ENCODE data around the gene POMC.
"Not testable (repeated sequence)": the region's sequence is repeated elsewhere in the genome, so short reads cannot be mapped to it uniquely, and the experiment has no call there.

The POMC gene

GRCh38 chr2:25176541-25177181 lies 8.3 kb upstream of the POMC start:
- no peak for DNase-seq

- DNase-seq, result no peak
Observed at GRCh38 chr2:25176138-25176537, 7.8 kb upstream of the POMC start.

DNA sequence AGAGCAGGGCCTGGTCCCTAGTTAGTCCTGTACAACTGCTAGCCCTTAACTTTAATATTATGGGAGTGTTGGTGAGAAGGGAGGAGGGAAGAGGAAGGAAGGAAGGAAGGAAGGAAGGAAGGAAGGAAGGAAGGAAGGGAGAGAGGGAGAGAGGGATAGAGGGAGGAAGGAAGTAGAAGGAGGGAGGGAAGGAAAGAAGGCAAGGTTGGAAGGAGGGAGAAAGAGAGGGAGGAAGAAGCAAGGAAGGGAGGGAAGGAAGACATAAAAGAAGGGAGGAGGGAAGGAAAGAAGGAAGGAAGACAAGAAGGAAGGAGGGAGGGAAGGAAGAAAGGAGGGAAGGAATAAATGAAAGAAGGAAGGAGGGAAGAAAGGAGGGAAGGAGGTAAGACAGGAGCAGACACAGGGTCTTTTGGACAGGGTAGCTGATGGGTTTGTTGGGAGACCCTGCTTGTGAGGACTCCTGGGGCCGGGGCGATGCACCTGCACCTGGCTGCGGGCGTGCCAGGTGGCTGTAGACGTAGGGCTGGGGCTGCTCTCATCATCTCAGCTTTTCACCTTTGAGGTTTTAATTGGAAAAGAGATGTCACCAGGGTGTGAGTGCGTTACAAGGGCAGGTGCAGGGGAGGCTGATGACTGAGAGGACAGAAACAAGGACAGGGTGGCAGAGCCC lies 5.9 kb upstream of the POMC start:
- no peak for DNase-seq

- DNase-seq, result no peak
Observed at GRCh38 chr2:25173719-25174118, 5.3 kb upstream of the POMC start.

DNA sequence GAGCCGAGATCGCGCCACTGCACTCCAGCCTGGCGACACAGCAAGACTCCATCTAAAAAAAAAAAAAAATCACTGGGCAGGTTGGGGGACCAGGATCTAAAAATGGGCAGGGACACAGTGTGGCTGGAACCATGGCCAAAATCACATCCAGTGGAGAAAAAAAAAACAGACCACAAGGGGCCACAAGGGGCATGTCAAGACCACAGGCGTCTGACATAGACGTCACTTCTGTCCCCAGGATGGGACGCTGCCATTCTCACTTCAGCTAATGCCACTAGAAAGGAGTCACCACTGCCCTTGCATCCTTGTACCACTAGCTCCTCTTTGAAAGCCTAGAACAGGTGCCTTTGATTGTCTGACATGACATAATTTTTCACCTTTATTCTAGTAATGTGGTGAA lies 2.5 kb upstream of the POMC start:
- DNase-seq, result no peak

DNA sequence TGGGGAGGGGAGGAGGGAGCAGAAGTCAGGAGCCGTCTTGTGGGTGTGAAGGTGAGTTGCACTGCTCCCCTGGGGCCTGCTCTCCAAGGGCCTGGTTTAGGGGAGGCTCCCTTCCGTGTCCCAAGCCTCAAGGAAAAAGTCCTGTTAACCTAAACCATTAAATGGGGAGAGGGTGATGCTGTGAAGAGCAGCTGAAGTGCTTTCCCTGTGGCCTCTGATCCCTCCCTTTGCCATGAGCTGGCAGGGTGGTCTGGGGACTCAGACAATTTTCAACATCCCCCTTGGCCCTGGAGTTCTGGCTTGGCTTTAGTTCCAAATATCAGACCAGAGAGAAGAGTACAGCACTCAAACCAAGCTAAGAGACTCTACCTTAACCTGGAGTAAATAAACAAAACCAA lies 692 bp upstream of the POMC start:
- no peak for DNase-seq

GRCh38 chr2:25165992-25166875 lies 2.1 kb downstream of the POMC start:
- no peak for DNase-seq

- no peak for DNase-seq
Observed at GRCh38 chr2:25164561-25164960, 3.8 kb downstream of the POMC start.

GRCh38 chr2:25162061-25162460 lies 6.3 kb downstream of the POMC start:
- DNase-seq, result not testable (repeated sequence)

GRCh38 chr2:25161055-25161781 lies 7.2 kb downstream of the POMC start:
- peak; percentile 69 for DNase-seq

DNA sequence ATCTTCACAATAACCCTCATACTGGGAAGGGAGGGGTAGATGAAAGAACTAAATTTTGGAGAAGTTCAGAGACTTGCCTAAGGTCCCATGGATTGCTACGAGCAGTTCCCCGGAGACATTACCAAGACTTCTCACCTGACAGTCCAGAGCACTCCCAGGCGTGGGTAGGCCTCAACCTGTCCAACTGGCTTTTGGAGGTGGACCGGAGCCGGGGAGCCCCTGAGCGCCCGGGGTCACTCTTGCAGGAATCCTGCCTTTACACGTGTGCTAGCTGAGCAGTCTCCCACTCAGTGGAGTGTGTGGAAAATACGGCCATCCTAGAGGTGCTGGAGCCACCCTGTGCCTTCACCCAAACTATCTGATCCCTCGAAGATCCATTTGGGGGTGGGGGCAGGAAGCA lies 8.0 kb downstream of the POMC start:
- DNase-seq, result no peak

- no peak for DNase-seq
Observed at GRCh38 chr2:25159949-25160348, 8.4 kb downstream of the POMC start.

DNA sequence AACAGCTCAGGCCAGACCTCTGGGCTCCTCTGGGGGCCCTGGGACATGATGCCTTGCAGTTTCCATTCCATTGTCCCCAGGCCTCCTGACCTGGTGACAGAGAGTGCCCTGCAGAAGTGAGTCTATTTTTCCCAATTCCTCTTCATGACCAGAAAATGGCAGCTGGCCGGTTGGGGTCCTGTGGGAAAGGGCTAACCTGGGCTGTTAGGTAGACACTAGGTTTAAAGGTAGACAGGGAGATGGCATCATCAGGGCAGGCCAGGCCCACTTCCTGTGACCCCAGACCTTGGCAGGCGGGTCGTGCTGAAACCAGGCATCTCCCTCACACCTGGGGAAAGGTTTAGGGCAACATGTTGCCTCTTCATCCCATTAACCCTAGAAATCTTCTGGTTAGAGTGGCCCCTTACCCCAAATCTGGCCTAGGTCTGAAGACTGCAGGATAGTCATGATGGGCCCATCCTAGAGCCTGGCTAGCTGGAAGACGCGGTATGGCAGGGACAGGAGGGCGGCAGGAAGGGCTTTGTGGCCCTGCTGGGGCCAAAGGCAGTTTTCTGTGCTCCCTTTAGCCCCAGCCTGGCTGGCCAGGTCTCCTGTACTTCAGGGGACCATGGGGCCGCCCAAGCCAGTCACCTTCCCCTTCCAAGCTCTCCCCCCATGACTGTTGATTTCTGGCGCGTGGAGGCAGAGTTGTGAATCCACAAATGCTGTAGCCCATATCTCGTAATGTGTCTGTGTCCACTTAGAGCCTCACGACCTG lies 10.1 kb downstream of the POMC start:
- no peak for DNase-seq

GRCh38 chr2:25155401-25155800 lies 13.0 kb downstream of the POMC start:
- no peak for DNase-seq

DNA sequence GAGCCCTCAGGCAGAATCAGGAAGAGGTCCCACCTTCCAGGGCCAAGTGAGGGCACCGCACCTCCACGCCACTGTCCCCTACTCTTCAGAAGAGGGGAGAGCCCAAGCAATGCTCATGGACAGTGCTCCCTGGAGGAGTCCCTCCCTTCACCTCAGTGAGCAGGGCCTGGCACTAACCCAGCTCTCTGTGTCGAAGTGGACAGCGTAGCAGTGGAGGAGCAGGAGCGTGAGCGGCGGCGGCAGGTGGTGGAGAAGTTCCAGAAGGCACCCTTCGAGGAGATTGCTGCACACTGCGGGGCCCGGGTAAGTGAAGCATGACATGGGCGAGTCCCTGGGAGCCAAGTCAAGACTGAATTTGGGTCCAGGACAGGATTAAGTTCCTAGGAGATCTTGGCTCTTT lies 16.7 kb downstream of the POMC start:
- DNase-seq, result no peak

DNA sequence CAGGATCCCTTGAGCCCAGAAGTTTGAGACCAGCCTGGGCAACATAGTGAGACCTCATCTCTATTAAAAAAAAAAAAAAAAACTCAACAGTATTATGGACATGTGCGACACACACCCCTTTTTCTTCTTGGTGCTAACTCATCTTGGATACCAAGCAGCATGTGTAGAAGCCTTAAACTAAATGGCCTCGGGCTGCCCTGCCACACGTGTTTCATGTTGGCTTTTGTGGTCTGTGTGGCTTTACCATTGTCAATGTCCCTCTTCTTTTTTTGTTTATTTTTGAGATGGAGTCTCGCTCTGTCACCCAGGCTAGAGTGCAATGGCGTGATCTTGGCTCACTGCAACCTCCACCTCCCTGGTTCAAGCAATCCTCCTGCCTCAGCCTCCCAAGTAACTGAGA lies 17.4 kb downstream of the POMC start:
- DNase-seq, result not testable (repeated sequence)

DNA sequence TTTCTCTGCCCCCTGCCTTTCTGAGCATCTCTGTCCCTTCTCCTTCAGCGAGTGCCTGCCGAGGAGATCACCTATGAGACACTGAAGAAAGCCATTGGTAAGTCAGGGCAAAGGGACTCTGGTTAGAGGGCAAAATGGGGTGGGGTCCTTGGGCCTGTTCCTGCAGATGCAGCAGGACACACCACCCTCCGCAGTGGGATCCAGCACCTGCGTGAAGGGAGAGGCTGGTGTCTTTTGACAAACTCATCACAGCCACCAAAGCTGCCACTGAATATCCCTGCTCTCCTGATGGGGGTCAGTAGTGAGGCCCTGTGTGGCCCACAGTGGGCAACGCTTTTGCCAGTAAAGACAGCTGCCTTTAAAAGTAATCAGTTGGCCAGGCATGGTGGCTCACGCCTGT lies 18.7 kb downstream of the POMC start:
- no peak for DNase-seq

DNA sequence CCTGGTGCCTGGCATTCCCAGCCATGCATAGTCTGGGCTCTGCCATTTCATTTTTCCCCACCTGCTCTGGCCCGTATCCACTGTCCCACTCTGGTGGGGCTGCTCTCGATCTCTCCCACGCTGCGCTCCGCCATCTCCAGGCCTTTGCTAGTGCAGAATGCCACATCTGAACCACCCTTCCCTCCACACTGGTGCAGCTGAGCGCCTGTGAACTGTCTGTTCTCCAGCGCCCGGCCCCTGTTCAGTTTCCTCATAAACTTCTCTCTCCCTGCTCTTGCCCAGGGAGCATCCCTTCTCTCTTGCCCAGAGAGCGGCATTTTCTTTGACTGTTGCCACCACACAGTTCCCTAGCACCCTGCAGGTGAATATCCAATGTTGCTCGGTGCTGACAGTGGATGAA lies 21.5 kb downstream of the POMC start:
- no peak for DNase-seq

DNA sequence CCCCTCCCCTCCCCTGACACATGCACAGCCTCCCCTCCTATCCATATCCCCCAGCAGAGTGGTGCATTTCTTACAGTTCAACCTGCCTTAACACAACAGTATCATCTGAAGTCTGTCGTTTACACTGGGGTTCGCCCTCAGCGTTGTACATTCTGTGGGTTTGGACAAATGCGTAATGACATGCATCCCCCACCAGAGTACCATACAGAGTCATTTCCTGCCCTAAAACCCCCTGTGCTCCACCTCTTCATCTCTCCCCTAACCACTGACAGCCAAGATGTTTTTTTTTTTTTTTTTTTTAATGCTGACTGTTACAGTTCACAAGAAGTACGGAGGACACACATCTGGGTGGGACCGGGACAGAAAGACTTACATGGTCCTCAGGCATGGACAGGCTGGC lies 22.6 kb downstream of the POMC start:
- no peak for DNase-seq

DNA sequence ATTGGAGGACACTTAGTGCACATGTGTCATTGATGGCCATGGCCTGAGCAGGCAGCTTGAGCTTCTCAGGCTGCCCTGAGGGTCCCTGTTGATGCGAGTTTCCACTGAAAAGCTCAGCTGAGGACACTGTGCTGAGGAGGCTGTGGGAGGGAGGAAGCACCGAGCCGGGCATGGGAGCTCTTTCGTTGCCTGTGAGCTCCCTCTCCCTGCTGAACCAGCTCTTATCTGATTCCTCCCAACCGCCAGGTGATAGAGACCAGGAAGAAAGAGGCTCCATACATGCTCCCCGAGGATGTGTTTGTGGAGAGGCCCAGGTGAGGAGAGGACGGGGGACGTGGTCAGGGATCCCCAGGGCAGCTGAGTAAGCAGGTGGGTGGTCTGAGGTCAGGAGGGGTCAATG lies 27.3 kb downstream of the POMC start:
- no peak for DNase-seq

DNA sequence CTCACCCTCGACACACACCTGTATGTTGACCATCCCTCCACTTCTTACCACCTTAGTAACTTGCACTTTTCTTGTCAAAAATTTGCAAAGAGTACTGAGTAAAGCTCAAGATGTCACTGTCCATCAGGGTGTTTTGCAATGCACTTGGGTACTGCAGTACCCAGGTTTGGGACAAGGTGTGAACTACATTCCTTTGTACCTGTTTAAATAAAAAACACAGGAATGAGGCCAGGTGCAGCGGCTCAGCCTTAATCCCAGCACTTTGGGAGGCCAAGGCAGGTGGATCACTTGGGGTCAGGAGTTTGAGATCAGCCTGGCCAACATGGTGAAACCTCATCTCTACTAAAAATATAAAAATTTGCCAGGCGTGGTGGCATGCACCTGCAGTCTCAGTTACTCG lies 27.8 kb downstream of the POMC start:
- DNase-seq, result not testable (repeated sequence)

DNA sequence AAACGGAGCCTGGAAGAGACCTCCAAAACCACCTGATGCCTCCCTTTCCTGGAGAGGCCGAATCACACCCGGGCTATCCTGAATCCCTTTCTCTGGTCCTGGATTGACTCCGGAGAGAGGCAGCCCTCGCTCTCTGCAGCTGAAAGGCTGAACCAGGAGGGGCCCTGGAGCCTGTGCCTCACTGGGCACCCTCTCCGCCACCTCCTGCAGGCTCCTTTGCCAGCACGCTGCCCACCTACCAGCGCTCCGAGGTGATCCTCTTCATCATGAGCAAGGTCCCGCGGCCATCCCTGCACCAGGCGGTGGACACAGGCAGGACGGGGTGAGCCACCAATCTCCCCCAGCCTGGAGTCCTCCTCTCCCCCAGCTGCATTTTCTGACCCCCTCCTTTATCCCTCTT lies 35.7 kb downstream of the POMC start:
- no peak for DNase-seq

GRCh38 chr2:25132299-25132635 lies 36.1 kb downstream of the POMC start:
- DNase-seq, result no peak

All from stimulated activated naive CD4-positive, alpha-beta T cell treated with Interleukin-2 at 50 U/mL for 16 hours (primary cell).